ENCODE measurements around the gene MEGF11.

Gene MEGF11

GRCh38 chr15:66228807-66229735 is 24.5 kb downstream of the MEGF11 start:
- Histone ChIP-seq H3F3A (ENCODE audit: insufficient read depth) (no peaks in the 10 kb centered on the region), H3K9ac (ENCODE audit: low read length) (no peak overlapping the region), H3K9me2 (replicated peaks; ENCODE audit: insufficient read depth, low read length) (no peaks in the 10 kb centered on the region), H3K79me2 (ENCODE audit: insufficient read depth, low read length) (no peaks in the 10 kb centered on the region), H4K20me1 (ENCODE audit: low read depth, low read length) (no peaks in the 10 kb centered on the region), H3K36me3 (ENCODE audit: low read length) (no peaks in the 10 kb centered on the region), H3K4me2 (ENCODE audit: low read depth, low read length, poor library complexity, severe bottlenecking) (no peak overlapping the region), H3K4me3 (ENCODE audit: insufficient read depth, low read length, poor library complexity, severe bottlenecking) (no peak overlapping the region), H3K9me3 (ENCODE audit: insufficient read depth, low read length) (no peaks in the 10 kb centered on the region), H3K27me3 (ENCODE audit: low read length) (no peaks in the 10 kb centered on the region), H2AFZ (ENCODE audit: low read depth, low read length, severe bottlenecking) (no peak overlapping the region), H3K27ac (ENCODE audit: low read depth, low read length) (no peak overlapping the region)
- TF ChIP-seq EZH2phosphoT487 (conservative IDR thresholded peaks at IDR 0.05; ENCODE audit: low read length): no peak
- no peak for TF ChIP-seq CTCF (IDR thresholded peaks at IDR 0.05; ENCODE audit: insufficient read depth, low read length, poor library complexity, severe bottlenecking)

- H3K27ac ChIP-seq (ENCODE audit: low read depth, low read length): no peak overlapping the region
- no peak overlapping the region for H3K9ac ChIP-seq (ENCODE audit: low read length)
- no peaks in the 10 kb centered on the region for H3K79me2 ChIP-seq (ENCODE audit: insufficient read depth, low read length)
- TF ChIP-seq CTCF (IDR thresholded peaks at IDR 0.05; ENCODE audit: insufficient read depth, low read length, poor library complexity, severe bottlenecking) (no peak), EZH2phosphoT487 (conservative IDR thresholded peaks at IDR 0.05; ENCODE audit: low read length) (no peak)
- no peaks in the 10 kb centered on the region for H3K27me3 ChIP-seq (ENCODE audit: low read length)
- no peak overlapping the region for H3K4me2 ChIP-seq (ENCODE audit: low read depth, low read length, poor library complexity, severe bottlenecking)
- H3F3A ChIP-seq (ENCODE audit: insufficient read depth): no peaks in the 10 kb centered on the region
- H3K9me3 ChIP-seq (ENCODE audit: insufficient read depth, low read length): no peaks in the 10 kb centered on the region
- no peaks in the 10 kb centered on the region for H3K36me3 ChIP-seq (ENCODE audit: low read length)
- H3K9me2 ChIP-seq (replicated peaks; ENCODE audit: insufficient read depth, low read length): no peaks in the 10 kb centered on the region
- H2AFZ ChIP-seq (ENCODE audit: low read depth, low read length, severe bottlenecking): no peak overlapping the region
- no peak overlapping the region for H3K4me3 ChIP-seq (ENCODE audit: insufficient read depth, low read length, poor library complexity, severe bottlenecking)
- H4K20me1 ChIP-seq (ENCODE audit: low read depth, low read length): no peaks in the 10 kb centered on the region
These were observed 26.8 kb downstream of the MEGF11 start for GRCh38 chr15:66226736-66227135.

- Histone ChIP-seq H3K36me3 (ENCODE audit: low read length) (no peaks in the 10 kb centered on the region), H3K9ac (ENCODE audit: low read length) (no peak overlapping the region), H3F3A (ENCODE audit: insufficient read depth) (no peaks in the 10 kb centered on the region), H2AFZ (ENCODE audit: low read depth, low read length, severe bottlenecking) (no peak overlapping the region), H3K79me2 (ENCODE audit: insufficient read depth, low read length) (no peaks in the 10 kb centered on the region), H3K27ac (ENCODE audit: low read depth, low read length) (no peak overlapping the region), H3K9me2 (replicated peaks; ENCODE audit: insufficient read depth, low read length) (no peaks in the 10 kb centered on the region), H3K27me3 (ENCODE audit: low read length) (no peaks in the 10 kb centered on the region), H3K4me3 (ENCODE audit: insufficient read depth, low read length, poor library complexity, severe bottlenecking) (no peak overlapping the region), H3K4me2 (ENCODE audit: low read depth, low read length, poor library complexity, severe bottlenecking) (no peak overlapping the region), H4K20me1 (ENCODE audit: low read depth, low read length) (no peaks in the 10 kb centered on the region), H3K9me3 (ENCODE audit: insufficient read depth, low read length) (no peaks in the 10 kb centered on the region)
- TF ChIP-seq CTCF (IDR thresholded peaks at IDR 0.05; ENCODE audit: insufficient read depth, low read length, poor library complexity, severe bottlenecking) (no peak), EZH2phosphoT487 (conservative IDR thresholded peaks at IDR 0.05; ENCODE audit: low read length) (no peak)
These were observed 27.8 kb downstream of the MEGF11 start for GRCh38 chr15:66225656-66226274.
